Measurements from ENCODE around the gene VDAC1.
A peak's percentile ranks its signal among the peaks of the same experiment; 100 is the strongest.

Gene VDAC1

GRCh38 chr5:133948721-133949120 lies 56.1 kb downstream of the VDAC1 start:
- H3K4me3 ChIP-seq (ENCODE audit: low read depth, low read length): no peak overlapping the region
- no peak for TF ChIP-seq CTCF (IDR thresholded peaks at IDR 0.05; ENCODE audit: insufficient read depth, low read depth, low read length, missing control alignments)
- DNase-seq (ENCODE audit: low read depth): no peak

GRCh38 chr5:133947431-133947841 lies 57.3 kb downstream of the VDAC1 start:
- no peak for DNase-seq (ENCODE audit: low read depth)
- no peak for TF ChIP-seq CTCF (IDR thresholded peaks at IDR 0.05; ENCODE audit: insufficient read depth, low read depth, low read length, missing control alignments)
- no peak overlapping the region for H3K4me3 ChIP-seq (ENCODE audit: low read depth, low read length)

- no peak for DNase-seq (ENCODE audit: low read depth)
- no peak overlapping the region for H3K4me3 ChIP-seq (ENCODE audit: low read depth, low read length)
- TF ChIP-seq CTCF (IDR thresholded peaks at IDR 0.05; ENCODE audit: insufficient read depth, low read depth, low read length, missing control alignments): no peak
These were observed 59.2 kb downstream of the VDAC1 start for GRCh38 chr5:133945568-133945967.

- peak; percentile 75 for DNase-seq (ENCODE audit: low read depth)
- peak; percentile 77 for TF ChIP-seq CTCF (IDR thresholded peaks at IDR 0.05; ENCODE audit: insufficient read depth, low read depth, low read length, missing control alignments)
These were observed 60.3 kb downstream of the VDAC1 start for GRCh38 chr5:133944263-133945185.

GRCh38 chr5:133943475-133943817 lies 61.3 kb downstream of the VDAC1 start:
- DNase-seq (ENCODE audit: low read depth): no peak
- no peak for TF ChIP-seq CTCF (IDR thresholded peaks at IDR 0.05; ENCODE audit: insufficient read depth, low read depth, low read length, missing control alignments)

More at GRCh38 chr5:133944263-133945185, 60.3 kb downstream of the VDAC1 start:
- no peak overlapping the region for H3K4me3 ChIP-seq (ENCODE audit: low read depth, low read length)

GRCh38 chr5:133942614-133943474 lies 61.9 kb downstream of the VDAC1 start:
- no peak for DNase-seq (ENCODE audit: low read depth)
- H3K4me3 ChIP-seq (ENCODE audit: low read depth, low read length): no peak overlapping the region
- TF ChIP-seq CTCF (IDR thresholded peaks at IDR 0.05; ENCODE audit: insufficient read depth, low read depth, low read length, missing control alignments): no peak

More at GRCh38 chr5:133943475-133943817, 61.3 kb downstream of the VDAC1 start:
- H3K4me3 ChIP-seq (ENCODE audit: low read depth, low read length): no peak overlapping the region
